SK-N-MC (cell line): ENCODE results near the gene SMIM10.
"Not testable (repeated sequence)": the region's sequence is repeated elsewhere in the genome, so short reads cannot be mapped to it uniquely, and the experiment has no call there.

Source experiments
- EZH2 ChIP-seq: fragments of 200-600 bp; sonication (generic); IDR thresholded peaks from one replicate; pipeline ENCODE4 v1.6.1; 2017; ENCODE audit warnings: antibody characterized with exemption
- FOXP2 ChIP-seq: optimal IDR thresholded peaks from 2 replicates; pipeline ENCODE3; 2011; ENCODE audit warnings: mild to moderate bottlenecking, moderate library complexity; ENCODE audit not compliant: insufficient read depth; ENCODE audit errors: extremely low read length, control extremely low read depth
- POLR2AphosphoS5 ChIP-seq: IDR thresholded peaks from 2 replicates; pipeline ENCODE4 v1.6.1; 2012; ENCODE audit warnings: mild to moderate bottlenecking, low read depth, low read length, borderline replicate concordance

DNA sequence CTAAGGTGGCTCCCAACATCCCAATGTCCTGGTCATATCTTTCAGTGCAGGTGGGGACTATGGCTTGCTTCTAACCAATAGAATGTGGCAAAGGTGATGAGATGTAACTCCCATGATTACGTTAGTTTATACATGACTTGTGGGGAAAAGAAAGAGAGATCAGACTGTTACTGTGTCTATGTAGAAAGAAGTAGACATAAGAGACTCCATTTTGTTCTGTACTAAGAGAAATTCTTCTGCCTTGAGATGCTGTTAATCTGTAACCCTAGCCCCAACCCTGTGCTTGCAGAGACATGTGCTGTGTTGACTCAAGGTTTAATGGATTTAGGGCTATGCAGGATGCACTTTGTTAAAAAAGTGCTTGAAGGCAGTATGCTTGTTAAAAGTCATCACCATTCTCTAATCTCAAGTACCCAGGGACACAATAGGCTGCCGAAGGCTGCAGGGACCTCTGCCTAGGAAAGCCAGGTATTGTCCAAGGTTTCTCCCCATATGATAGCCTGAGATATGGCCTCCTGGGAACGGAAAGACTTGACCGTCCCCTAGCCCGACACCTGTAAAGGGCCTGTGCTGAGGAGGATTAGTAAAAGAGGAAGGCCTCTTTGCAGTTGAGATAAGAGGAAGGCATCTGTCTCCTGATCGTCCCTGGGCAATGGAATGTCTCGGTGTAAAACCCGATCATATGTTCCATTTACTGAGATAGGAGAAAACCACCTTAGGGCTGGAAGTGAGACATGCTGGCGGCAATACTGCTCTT lies 39.6 kb downstream of the SMIM10 start:
- not testable (repeated sequence) for TF ChIP-seq POLR2AphosphoS5, EZH2, FOXP2
